Astrocyte of the hippocampus (primary cell): ENCODE results near the gene SERINC5.
"Not testable (repeated sequence)": the region's sequence is repeated elsewhere in the genome, so short reads cannot be mapped to it uniquely, and the experiment has no call there.

Source experiments
- DNase-seq: peaks from one replicate; pipeline ENCODE4 v3.0.0; 2011; ENCODE audit warnings: low read depth, low spot score

Gene SERINC5

GRCh38 chr5:80198399-80198798 lies 57.4 kb downstream of the SERINC5 start:
- DNase-seq: no peak

GRCh38 chr5:80195837-80196400 lies 59.9 kb downstream of the SERINC5 start:
- DNase-seq: no peak

GRCh38 chr5:80194468-80194867 lies 61.4 kb downstream of the SERINC5 start:
- no peak for DNase-seq

- DNase-seq: peak; percentile 29
Observed at GRCh38 chr5:80193401-80193800, 62.4 kb downstream of the SERINC5 start.

GRCh38 chr5:80192507-80193241 lies 63.2 kb downstream of the SERINC5 start:
- DNase-seq: peak; percentile 47

GRCh38 chr5:80191991-80192398 lies 63.9 kb downstream of the SERINC5 start:
- DNase-seq: peak; percentile 74

- DNase-seq: no peak
Observed at GRCh38 chr5:80191397-80191796, 64.5 kb downstream of the SERINC5 start.

- no peak for DNase-seq
Observed at GRCh38 chr5:80190960-80191359, 64.9 kb downstream of the SERINC5 start.

- DNase-seq: no peak
Observed at GRCh38 chr5:80189701-80190100, 66.1 kb downstream of the SERINC5 start.

GRCh38 chr5:80189201-80189600 lies 66.6 kb downstream of the SERINC5 start:
- no peak for DNase-seq

- no peak for DNase-seq
Observed at GRCh38 chr5:80187421-80188090, 68.3 kb downstream of the SERINC5 start.

- DNase-seq: not testable (repeated sequence)
Observed at GRCh38 chr5:80185535-80185934, 70.3 kb downstream of the SERINC5 start.

- DNase-seq: no peak
Observed at GRCh38 chr5:80185095-80185494, 70.8 kb downstream of the SERINC5 start.

GRCh38 chr5:80184235-80185023 lies 71.4 kb downstream of the SERINC5 start:
- peak; percentile 20 for DNase-seq

- DNase-seq: not testable (repeated sequence)
Observed at GRCh38 chr5:80183728-80184234, 72.1 kb downstream of the SERINC5 start.

GRCh38 chr5:80182809-80183580 lies 72.9 kb downstream of the SERINC5 start:
- DNase-seq: no peak

- peak; percentile 80 for DNase-seq
Observed at GRCh38 chr5:80181618-80182211, 74.1 kb downstream of the SERINC5 start.

GRCh38 chr5:80177236-80177635 lies 78.6 kb downstream of the SERINC5 start:
- DNase-seq: no peak

GRCh38 chr5:80175337-80175736 lies 80.5 kb downstream of the SERINC5 start:
- DNase-seq: no peak

GRCh38 chr5:80174790-80175189 lies 81.1 kb downstream of the SERINC5 start:
- DNase-seq: no peak
